ENCODE data around the gene HSD11B2. TPM values are rescaled to one million over a fixed set of nuclear protein-coding genes. Genes with fewer than 3 reads are reported as not detected.

Gene HSD11B2
- total RNA-seq, 1 donor from 2014 or later = 8.5 TPM

GRCh38 chr16:67430504-67430976, 381 bp upstream of the HSD11B2 start:
- Mint-ChIP-seq H3K36me3 (no peaks in the 10 kb centered on the region), H3K27me3 (peaks cover 43% of the 10 kb centered on the region), H3K4me1 (ENCODE audit: unreplicated experiment) (peaks cover 21% of the 10 kb centered on the region), H3K9me3 (no peaks in the 10 kb centered on the region), H3K4me3 (peak overlapping the region; percentile 86), H3K27ac (peak overlapping the region; percentile 62)
- no peak for DNase-seq (ENCODE audit: extremely low spot score, unreplicated experiment)
- TF ChIP-seq, protein P1, sequence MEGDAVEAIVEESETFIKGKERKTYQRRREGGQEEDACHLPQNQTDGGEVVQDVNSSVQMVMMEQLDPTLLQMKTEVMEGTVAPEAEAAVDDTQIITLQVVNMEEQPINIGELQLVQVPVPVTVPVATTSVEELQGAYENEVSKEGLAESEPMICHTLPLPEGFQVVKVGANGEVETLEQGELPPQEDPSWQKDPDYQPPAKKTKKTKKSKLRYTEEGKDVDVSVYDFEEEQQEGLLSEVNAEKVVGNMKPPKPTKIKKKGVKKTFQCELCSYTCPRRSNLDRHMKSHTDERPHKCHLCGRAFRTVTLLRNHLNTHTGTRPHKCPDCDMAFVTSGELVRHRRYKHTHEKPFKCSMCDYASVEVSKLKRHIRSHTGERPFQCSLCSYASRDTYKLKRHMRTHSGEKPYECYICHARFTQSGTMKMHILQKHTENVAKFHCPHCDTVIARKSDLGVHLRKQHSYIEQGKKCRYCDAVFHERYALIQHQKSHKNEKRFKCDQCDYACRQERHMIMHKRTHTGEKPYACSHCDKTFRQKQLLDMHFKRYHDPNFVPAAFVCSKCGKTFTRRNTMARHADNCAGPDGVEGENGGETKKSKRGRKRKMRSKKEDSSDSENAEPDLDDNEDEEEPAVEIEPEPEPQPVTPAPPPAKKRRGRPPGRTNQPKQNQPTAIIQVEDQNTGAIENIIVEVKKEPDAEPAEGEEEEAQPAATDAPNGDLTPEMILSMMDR (conservative IDR thresholded peaks at IDR 0.05) = no peak

GRCh38 chr16:67431775-67432505, 1.0 kb downstream of the HSD11B2 start:
- Mint-ChIP-seq H3K4me3 (peak overlapping the region; percentile 84), H3K27ac (peak overlapping the region; percentile 73), H3K4me1 (ENCODE audit: unreplicated experiment) (peaks cover 19% of the 10 kb centered on the region), H3K27me3 (peaks cover 36% of the 10 kb centered on the region), H3K36me3 (peaks cover under 1% of the 10 kb centered on the region), H3K9me3 (no peaks in the 10 kb centered on the region)
- TF ChIP-seq, protein P1 (conservative IDR thresholded peaks at IDR 0.05) = no peak
- no peak for DNase-seq (ENCODE audit: extremely low spot score, unreplicated experiment)

DNA sequence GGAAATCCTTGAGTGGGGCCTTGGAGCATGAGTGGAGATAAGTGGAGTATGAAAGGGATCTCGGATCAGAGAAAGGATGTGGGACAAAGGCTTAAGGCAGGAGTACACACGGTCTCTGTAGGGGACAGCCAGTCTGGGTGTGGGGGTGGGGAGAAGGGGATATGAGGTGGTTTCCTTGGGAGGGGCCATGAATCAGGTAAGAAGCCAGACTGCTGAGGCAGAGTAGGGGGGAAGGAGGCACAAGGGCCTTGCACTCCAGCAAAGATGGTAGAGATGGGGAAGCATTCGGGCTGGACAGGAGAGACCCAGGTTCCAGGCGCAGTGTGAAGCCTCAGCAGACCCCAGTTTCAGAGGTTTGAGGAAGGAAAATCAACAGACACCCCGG, 1.6 kb downstream of the HSD11B2 start:
- peak overlapping the region; percentile 84 for H3K4me3 Mint-ChIP-seq
- peaks cover 19% of the 10 kb centered on the region for H3K4me1 Mint-ChIP-seq (ENCODE audit: unreplicated experiment)
- H3K27ac Mint-ChIP-seq = peak overlapping the region; percentile 73
- H3K36me3 Mint-ChIP-seq = peaks cover 3% of the 10 kb centered on the region
- DNase-seq (ENCODE audit: extremely low spot score, unreplicated experiment) = no peak
- TF ChIP-seq, protein P1 (conservative IDR thresholded peaks at IDR 0.05) = no peak
- H3K27me3 Mint-ChIP-seq = peaks cover 33% of the 10 kb centered on the region
- no peaks in the 10 kb centered on the region for H3K9me3 Mint-ChIP-seq

DNA sequence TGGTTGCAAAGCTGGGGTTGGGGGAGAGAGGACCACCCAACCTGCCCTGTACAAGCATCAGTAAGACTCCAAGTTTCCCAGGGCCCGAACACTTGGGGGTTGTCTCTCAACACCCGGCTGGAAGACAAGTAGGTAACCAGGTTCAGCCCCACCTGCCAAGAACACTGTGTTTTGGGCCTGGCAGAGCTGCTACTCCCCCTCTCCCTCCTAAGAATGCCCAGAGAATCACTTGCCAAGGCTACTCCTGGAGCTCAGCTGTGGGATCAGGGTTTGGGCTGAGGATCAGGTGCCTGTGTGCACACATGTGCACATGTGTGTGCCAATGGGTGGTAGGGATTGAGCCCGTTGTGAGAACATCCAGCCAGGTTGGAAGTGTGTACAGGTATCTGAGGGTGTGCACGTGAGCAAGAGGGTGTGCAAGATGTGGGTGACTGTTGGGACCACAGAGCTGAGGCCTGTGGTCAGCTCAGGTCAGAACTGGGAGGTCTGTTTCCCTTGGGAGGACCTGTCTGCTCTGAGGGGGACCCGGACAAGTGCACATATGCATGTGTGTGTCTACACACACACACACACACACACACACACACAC, 2.3 kb downstream of the HSD11B2 start:
- TF ChIP-seq, protein P1 (conservative IDR thresholded peaks at IDR 0.05) = no peak
- Mint-ChIP-seq H3K36me3 (peaks cover 3% of the 10 kb centered on the region), H3K27ac (no peak overlapping the region), H3K9me3 (no peaks in the 10 kb centered on the region), H3K4me3 (no peak overlapping the region), H3K4me1 (ENCODE audit: unreplicated experiment) (peaks cover 19% of the 10 kb centered on the region), H3K27me3 (peaks cover 29% of the 10 kb centered on the region)
- no peak for DNase-seq (ENCODE audit: extremely low spot score, unreplicated experiment)

DNA sequence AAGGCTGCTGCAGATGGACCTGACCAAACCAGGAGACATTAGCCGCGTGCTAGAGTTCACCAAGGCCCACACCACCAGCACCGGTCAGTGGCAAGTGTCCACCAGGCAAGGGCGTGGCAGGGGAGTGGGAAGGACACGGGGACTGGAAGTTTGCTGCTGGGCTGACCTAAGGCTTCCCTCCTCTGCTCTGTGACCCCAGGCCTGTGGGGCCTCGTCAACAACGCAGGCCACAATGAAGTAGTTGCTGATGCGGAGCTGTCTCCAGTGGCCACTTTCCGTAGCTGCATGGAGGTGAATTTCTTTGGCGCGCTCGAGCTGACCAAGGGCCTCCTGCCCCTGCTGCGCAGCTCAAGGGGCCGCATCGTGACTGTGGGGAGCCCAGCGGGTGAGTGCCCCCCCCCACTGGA, 4.8 kb downstream of the HSD11B2 start:
- Mint-ChIP-seq H3K27ac (no peak overlapping the region), H3K9me3 (no peaks in the 10 kb centered on the region), H3K4me3 (no peak overlapping the region), H3K4me1 (ENCODE audit: unreplicated experiment) (peaks cover 13% of the 10 kb centered on the region), H3K27me3 (peaks cover 9% of the 10 kb centered on the region), H3K36me3 (peaks cover 3% of the 10 kb centered on the region)
- TF ChIP-seq, protein P1 (conservative IDR thresholded peaks at IDR 0.05) = peak; percentile 32
- no peak for DNase-seq (ENCODE audit: extremely low spot score, unreplicated experiment)

Measured in type B pancreatic cell (in vitro differentiated cells).